Iris pigment epithelial cell (primary cell): ENCODE results near the gene EED.
A peak's percentile ranks its signal among the peaks of the same experiment; 100 is the strongest.

Experiments used
- DNase-seq: peaks from one replicate; pipeline ENCODE4 v3.0.0-alpha.2; 2011; ENCODE audit warnings: low read depth

Gene EED

DNA sequence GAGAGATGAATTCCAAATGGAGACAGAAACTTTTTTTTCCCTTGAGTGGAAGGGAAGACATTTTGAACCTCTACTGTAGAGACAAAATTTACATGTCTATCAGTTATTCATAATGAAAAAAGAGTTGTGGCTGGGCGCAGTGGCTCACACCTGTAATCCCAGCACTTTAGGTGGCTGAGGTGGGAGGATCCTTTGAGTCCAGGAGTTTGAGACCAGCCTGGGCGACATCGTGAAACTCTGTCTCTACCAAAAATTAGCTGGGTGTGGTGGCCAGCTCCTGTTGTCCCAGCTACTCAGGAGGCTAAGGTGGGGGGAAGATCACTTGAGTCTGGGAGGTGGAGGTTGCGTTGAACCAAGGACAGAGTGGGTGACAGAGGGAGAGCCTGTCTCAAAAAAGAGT, 4.1 kb downstream of the EED start:
- no peak for DNase-seq

GRCh38 chr11:86249307-86250098, 5.0 kb downstream of the EED start:
- DNase-seq: no peak

- DNase-seq: no peak
Measured at GRCh38 chr11:86251345-86251744, 6.8 kb downstream of the EED start.

DNA sequence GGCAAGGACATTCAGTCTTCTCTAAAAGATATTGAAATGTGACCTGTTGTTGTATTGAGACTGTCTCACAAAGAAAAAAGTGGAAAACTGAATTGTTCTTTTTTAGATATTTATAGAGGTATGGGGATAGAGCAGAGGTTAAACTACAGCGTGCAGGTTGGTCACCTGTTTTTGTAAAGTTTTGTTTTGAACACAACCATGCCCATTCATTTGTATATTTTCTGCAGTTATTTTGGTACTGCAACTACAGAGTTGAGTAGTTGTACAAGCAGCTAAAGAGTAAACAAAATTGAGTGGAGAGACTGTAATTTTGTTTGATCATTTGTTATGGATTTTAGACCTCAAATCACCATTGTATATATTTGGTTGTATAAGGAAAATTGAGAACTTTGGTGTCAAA, 11.3 kb downstream of the EED start:
- DNase-seq: no peak

DNA sequence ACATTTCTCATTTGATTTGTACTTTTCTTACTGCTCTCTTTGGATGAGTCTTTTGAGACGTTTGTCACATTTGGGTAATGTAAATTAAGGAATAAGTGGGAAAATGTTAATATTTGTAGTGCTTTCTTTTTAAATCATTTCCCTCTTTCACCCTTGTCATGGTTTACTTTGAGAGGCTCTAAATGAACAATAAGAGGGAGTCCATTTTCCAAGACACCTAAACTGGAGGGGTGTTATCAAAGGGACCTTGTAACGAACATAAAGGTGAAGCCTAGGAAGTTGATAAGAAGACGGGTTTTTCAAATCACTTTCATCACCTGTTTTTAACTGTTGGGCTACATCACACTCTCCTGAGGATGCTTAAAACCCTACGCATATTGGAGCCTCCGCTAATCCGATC, 12.1 kb downstream of the EED start:
- DNase-seq: no peak

DNA sequence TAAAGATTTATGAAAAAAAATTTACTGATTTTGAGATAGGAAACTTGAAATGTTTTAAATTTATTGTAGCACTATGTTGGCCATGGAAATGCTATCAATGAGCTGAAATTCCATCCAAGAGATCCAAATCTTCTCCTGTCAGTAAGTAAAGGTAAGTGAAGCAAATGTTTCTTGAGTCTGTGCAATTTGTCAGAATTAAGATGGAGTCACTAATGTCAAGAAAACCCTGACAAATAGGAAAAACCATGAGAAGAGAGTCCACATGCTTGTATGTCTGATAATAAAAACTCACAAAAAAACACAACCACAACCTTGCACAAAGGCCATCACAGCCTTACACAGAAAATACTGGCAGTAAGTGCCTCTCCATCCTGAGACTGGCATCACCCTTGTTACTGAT, 12.9 kb downstream of the EED start:
- no peak for DNase-seq

- DNase-seq: no peak
Measured at GRCh38 chr11:86259730-86260129, 15.2 kb downstream of the EED start.

GRCh38 chr11:86261328-86261727, 16.8 kb downstream of the EED start:
- DNase-seq: no peak

DNA sequence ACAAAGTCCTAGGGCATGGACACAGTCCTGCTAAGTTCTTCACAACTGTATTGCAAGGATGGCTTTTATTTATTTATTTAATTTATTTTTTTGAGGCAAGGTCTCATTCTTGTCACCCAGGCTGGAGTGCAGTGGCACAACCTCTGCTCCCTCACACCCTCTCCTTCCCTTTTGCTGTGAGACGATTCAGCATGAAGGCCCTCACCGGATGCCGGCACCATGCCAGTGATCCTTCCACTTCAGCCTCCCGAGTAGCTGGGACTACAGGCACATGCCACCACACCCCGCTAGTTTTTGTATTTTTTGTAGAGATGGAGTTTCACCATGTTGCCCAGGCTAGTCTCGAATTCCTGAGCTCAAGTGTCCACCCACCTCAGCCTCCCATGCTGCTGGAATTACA, 17.8 kb downstream of the EED start:
- no peak for DNase-seq

GRCh38 chr11:86264649-86265048, 20.1 kb downstream of the EED start:
- DNase-seq: no peak

DNA sequence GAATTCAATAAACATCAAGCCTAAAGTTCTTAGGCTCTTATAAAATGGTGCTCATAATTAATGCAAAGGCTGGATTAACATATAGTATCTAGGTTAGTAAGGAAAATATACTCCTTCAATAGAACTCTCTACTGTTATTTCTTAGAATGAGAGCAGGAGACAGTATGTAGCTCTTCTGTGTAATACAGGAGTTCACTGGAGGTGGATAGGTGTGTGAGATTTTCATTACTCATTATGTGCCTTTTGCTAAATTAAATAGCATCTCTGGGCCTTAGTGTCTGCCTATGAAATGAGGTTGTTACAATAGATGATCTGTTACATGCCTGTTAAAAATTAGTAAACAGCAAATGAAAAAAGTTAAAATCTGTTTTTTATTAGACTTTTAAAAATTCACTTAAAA, 20.6 kb downstream of the EED start:
- DNase-seq: no peak

- no peak for DNase-seq
Measured at GRCh38 chr11:86269645-86270044, 25.1 kb downstream of the EED start.

DNA sequence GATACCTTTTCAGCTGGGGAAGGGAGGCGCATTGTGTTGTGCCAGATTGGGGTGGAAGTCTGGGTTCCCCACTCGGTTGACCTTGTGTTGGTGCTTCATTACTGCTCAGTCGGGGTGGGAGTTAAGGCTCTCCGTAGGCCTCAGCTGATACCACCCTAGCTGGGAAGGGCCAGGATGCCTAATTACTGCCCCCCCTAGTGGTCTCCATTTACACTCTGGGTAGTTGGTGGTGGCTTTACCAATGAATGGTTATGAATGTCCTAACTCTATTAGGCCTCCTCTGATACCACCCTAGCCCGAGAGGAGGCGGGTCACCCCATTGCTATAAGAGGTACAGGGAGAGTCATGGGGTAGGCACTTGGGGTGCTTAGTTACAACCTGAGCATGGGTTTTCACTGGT, 29.9 kb downstream of the EED start:
- DNase-seq: no peak

DNA sequence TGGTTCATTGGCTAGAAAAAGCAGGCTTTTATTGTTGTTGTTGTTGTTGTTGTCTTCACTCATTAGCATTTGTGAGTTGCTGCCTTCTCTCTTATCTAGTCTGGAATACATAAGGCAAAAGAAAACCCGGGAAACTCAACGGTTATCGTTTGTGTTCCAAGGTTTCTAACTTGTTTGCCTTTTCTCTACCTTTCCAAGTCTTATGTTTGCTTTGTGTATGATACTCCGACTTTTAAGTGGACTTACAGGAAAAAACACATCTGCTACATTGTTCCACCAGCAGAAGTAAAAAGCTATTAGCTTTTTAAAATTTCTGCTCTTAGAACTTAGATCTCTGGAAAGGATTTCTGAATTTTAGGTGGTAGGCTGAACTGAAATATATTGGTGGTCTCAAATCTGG, 30.4 kb downstream of the EED start:
- DNase-seq: no peak

DNA sequence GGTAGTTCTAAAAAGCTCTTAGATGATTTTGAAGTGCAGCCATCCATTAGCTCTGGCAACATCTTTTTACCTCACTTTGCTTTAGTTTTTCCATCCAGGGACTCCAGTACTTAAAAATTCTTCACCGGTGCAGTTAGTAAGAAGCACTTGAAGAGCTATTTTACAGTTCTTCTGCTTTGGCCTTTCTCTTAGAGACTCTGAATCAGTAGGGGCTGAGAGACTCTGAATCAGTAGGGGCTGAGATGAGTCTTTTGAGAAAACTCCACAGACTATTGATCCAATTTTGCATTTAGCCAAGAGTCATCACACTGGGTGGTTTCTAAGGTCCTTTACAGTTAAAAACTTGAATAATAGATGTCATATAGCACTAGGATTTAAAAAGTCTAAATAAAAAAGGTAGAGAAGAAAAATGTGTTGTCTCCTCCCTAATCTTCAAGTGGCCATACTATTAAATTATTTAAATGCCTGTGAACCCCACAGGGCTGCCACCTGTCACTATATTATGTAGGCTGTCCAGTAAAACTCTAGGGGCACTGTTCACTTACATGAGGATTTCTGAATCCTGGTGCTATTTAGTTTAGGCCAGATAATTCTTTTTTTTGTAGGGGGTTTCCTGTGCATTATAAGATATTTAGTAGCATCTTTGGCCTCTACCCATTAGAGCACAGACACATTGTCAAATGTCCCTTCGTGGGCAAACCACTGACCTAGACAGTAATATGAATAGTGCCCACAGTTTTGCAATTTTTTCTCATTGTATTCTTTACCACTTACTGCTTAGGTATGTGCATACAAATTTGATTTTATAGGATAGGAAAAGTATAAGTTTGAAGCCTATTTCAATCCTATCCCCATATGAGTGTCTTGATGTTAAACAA, 31.2 kb downstream of the EED start:
- DNase-seq: no peak

DNA sequence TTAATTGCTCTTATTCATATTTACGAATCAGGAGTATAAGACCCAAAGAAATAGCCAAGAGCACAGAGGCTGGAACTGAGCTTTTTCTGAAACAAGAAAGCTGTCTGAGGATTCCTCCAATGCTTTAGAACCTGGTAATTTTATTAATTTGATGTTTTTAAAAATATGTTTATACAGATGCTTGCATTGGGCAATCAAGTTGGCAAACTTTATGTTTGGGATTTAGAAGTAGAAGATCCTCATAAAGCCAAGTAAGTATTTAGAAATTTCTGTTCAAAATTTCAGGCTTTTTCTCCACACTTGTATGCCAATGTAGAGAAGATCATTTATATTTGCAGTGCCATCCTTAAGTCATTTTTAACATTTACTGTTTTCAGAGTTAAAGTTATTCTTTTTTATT, 33.2 kb downstream of the EED start:
- DNase-seq: peak; percentile 20

DNA sequence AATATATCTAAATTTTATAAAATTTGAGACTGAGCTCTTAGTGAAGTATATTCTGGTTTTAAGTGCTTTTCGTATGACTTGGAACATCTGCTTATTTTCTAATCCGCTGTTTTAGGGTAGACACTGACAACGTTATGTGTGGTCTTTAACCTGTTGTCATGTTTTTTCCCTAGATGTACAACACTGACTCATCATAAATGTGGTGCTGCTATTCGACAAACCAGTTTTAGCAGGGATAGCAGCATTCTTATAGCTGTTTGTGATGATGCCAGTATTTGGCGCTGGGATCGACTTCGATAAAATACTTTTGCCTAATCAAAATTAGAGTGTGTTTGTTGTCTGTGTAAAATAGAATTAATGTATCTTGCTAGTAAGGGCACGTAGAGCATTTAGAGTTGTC, 33.7 kb downstream of the EED start:
- DNase-seq: peak; percentile 55

GRCh38 chr11:86279747-86280146, 35.2 kb downstream of the EED start:
- no peak for DNase-seq

GRCh38 chr11:86287468-86287796, 42.9 kb downstream of the EED start:
- DNase-seq: no peak

DNA sequence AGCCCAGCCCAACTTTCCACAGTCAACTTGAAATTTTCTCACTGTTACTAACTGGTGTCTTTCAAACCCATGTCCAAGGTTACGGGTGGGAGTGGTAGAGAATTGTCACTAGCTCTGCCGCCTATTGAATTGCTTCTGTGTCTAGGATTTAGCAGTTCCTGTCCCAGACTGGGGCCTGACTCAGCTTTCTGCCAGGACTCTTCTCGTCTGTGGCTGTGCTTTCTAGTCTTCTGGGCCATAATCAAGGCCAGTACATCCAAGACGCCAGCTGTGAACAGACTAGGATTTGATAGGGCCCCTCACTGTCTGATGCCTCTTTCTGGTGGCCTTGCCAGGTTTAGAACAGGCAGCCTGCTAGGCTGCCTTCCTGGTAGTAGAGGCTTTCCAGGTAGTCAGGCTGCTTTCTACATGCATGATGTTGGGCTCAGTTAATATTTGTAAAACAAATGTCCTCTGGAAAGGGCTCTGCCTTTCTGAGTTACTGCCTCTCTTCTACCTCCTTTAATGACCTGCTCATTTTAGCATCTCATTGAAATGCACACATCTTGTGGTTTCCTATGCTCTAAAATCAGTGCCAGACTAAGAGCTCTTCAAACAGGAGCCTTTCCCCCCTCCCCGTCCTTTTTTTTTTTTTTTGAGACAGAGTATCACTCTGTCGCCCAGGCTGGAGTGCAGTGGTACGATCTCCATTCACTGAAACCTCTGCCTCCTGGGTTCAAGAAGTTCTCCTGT, 44.4 kb downstream of the EED start:
- peak; percentile 20 for DNase-seq

- peak; percentile 55 for DNase-seq
Measured at GRCh38 chr11:86289508-86290280, 45.1 kb downstream of the EED start.
